OCI-LY3 (cell line): ENCODE data around the gene FNIP1.
"Not testable (repeated sequence)": the region's sequence is repeated elsewhere in the genome, so short reads cannot be mapped to it uniquely, and the experiment has no call there.

Source experiments
- EZH2phosphoT487 ChIP-seq: fragments of 200-600 bp; shearing (Covaris generic); IDR thresholded peaks from 2 replicates; pipeline ENCODE4 v1.6.1; 2018; ENCODE audit warnings: antibody characterized with exemption, mixed run types, low read depth
- TF ChIP-seq, protein P1 (sequence below): fragments of 200-600, 300-600 bp; sonication (generic); IDR thresholded peaks from 2 replicates; pipeline ENCODE4 v1.5.1; 2014; ENCODE audit warnings: antibody characterized with exemption, low read length, low read depth

DNA sequence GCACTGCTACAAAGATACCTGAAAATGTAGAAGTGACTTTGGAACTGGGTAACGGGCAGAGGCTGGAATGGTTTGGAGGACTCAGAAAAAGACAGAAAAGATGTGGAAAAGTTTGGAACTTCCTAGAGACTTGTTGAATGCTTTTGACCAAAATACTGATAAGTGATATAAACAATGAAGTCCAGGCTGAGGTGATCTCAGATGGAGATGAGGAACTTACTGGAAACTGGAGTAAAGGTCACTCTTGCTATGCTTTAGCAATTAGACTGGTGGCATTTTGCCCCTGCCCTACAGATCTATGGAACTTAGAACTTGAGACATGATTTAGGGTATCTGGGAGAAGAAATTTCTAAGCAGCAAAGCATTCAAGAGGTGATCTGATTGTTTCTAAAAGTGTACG is 203.4 kb downstream of the FNIP1 start:
- TF ChIP-seq, protein P1, sequence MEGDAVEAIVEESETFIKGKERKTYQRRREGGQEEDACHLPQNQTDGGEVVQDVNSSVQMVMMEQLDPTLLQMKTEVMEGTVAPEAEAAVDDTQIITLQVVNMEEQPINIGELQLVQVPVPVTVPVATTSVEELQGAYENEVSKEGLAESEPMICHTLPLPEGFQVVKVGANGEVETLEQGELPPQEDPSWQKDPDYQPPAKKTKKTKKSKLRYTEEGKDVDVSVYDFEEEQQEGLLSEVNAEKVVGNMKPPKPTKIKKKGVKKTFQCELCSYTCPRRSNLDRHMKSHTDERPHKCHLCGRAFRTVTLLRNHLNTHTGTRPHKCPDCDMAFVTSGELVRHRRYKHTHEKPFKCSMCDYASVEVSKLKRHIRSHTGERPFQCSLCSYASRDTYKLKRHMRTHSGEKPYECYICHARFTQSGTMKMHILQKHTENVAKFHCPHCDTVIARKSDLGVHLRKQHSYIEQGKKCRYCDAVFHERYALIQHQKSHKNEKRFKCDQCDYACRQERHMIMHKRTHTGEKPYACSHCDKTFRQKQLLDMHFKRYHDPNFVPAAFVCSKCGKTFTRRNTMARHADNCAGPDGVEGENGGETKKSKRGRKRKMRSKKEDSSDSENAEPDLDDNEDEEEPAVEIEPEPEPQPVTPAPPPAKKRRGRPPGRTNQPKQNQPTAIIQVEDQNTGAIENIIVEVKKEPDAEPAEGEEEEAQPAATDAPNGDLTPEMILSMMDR, result not testable (repeated sequence)
- not testable (repeated sequence) for TF ChIP-seq EZH2phosphoT487
